Endometrial microvascular endothelial cells (primary cell): ENCODE results near the gene TAF8. TPM values are rescaled to one million over a fixed set of nuclear protein-coding genes. Genes with fewer than 3 reads are reported as not detected.

Source experiments
- in situ Hi-C: cut with HindIII; loops from 2 replicates; pipeline ENCODE4 v1.10.0; 2017; ENCODE audit warnings: low sequenced_read_pairs, low pct_unique_long_range_greater_than_20kb; ENCODE audit errors: inconsistent ontology term
- total RNA-seq: library from RNA; depleted of rRNA; stranded (reverse); fragments of >200 nt; gene quantifications from one replicate; pipeline ENCODE4 v1.2.3, GENCODE V29; 2015; ENCODE audit errors: inconsistent ontology term

Gene TAF8
- total RNA-seq, 1 donor from 2014 or later, result 34.9 TPM

DNA sequence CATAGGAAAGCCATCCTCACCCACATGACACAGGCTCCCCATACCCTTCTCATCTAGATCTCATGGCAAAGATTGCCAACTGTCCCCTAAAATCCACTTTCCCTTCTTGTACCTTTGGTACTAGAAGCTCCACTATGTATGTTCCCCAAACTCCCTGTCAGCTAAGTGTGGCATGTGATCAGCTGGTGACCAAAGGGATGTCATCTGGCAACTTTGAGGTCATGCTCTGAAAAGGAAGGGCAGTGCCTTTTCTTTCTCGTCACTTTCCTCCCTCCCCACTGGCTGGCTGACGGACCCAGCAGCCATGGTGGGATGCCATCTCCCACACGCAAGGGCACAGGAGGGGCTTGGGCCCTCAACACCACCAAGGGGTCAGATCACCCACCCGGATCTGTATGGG lies 23.8 kb upstream of the TAF8 start:
- in situ Hi-C loops, result loop anchor here (25.0 kb wide), 2 partner anchors 89 to 239 kb away; partner anchors contain the start of genes CCND3, FRS3, PRICKLE4 and TOMM6

DNA sequence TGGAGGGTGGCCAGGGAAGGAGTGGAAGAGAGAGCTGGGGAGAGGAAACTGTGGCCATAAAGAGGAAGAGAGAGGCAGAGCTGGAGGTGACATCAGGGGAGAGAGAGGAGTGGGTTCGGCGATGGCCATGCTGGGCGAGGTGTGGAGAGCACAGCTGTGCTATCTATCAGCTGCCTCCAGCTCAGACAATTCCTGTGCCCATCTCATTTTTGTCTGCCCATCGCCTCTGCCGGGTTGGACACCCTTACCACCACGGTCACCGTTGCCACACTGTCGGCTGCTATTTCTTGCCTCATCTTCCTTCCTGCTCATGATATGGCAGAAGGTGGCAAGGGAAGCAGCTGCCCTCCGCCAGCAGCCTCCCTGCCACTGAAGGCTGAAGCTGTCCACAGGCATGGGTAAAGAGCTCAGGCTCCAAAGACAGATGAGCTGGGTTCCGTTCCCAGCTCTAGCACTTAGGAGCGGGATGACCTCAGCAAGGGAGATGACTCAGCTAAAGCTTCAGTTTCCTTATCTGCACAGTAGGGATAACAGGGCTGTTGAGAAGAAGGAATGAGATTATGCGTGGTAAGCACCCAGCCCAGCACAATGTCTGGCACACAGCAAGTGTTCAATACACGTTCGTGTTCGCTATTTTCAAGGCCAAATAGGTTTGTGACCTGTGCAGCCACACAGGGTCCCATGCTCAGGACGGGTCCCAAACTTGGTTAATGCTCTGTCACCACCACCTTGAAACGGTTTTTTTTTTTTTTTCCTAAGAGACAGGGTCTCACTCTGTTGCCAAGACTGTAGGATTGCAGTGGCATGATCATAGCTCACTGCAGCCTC lies 21.9 kb upstream of the TAF8 start:
- in situ Hi-C loops, result loop anchor here (25.0 kb wide), 2 partner anchors 91 to 241 kb away; partner anchors contain the start of genes CCND3, FRS3, PRICKLE4 and TOMM6

DNA sequence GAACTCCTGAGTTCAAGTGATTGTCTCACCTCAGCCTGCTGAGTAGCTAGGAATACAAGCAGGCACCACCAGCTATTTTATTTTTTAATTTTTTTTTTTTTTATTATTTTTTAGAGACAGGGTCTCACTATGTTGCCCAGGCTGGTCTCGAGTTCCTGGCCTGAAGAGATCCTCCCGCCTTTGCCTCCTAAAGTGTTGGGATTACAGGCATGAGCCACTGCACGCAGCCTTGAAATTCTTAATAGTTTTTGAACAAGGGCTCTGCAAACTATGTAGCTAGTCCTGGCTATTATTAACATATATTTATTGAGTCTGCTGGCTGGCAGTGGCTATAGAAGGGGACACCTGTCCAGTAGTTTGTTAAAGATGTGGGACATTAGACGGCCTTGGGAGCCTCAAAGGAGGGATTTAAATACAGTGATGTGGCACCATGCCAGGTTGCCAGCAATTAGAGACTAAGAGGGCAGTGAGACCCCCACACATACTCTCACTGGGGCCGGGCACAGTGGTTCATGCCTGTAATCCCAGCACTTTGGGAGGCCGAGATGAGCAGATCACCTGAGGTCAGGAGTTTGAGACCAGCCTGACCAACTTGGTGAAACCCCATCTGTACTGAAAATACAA lies 21.1 kb upstream of the TAF8 start:
- in situ Hi-C loops, result loop anchor here (25.0 kb wide), 2 partner anchors 92 to 242 kb away; partner anchors contain the start of genes CCND3, FRS3, PRICKLE4 and TOMM6

DNA sequence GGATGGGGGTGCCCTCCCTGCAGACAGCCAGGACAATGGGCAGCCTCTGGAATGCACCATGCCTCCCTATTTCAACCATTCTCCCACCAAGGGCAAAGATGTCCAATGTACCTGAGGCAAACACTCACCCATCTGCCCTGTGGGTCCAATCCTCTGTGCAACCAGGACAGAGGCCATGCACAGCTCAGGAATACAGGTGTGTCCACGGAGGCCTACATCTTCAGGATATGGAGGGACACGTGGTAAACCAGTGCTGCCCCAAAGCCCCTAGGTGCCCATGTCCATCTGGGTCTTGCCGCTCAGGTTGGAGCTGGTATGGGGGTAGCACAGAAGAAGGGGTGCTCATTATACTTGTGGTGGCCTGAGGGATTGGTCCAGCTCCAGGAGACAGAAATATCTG lies 20.4 kb upstream of the TAF8 start:
- in situ Hi-C loops, result loop anchor here (25.0 kb wide), 2 partner anchors 93 to 243 kb away; partner anchors contain the start of genes CCND3, FRS3, PRICKLE4 and TOMM6

DNA sequence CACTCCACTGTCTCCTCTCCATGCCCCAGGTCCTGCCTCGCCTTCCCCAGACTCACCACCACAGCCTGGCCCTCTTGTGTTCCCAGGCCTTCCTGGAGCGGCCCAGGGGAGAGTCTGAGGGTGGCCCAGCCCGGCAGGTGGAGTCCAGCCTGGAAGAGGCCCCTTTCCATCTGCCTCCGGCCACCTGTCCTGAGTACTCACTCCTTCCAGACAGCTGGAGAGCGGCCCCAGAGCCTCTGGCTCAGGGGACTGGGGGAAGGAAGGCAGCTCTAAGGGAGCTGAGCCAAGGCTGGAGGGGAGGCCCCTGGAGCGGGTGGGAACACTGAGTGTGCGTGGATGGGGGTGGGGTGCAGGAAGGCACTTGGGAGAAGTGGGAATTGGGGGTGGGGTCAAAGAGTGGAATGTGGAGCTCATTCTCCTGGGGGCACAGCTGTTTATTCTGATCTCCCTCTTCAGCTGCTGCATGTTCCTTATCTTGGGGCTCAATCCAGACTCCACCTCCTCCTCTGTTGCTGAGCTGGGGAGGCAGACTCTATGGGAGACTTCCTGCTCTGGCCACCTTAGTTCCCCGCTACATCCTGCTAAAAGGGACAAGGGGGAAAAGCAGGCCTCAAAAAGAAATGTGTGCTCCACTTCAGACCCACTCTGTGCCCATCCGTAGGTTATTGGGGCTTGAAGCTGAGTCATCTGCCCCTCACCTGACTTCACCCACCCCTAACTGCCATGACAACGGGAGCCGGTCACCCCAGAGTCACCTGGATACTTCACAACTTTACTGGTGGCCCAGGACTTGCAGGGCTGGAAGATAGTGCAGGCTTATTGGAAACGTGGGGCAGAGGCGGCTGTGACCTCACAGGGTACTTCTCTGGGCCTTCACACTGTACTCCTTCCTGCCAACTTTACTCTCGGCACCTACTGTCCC lies 19.5 kb upstream of the TAF8 start:
- in situ Hi-C loops, result loop anchor here (25.0 kb wide), 2 partner anchors 94 to 244 kb away; partner anchors contain the start of genes CCND3, FRS3, PRICKLE4 and TOMM6

DNA sequence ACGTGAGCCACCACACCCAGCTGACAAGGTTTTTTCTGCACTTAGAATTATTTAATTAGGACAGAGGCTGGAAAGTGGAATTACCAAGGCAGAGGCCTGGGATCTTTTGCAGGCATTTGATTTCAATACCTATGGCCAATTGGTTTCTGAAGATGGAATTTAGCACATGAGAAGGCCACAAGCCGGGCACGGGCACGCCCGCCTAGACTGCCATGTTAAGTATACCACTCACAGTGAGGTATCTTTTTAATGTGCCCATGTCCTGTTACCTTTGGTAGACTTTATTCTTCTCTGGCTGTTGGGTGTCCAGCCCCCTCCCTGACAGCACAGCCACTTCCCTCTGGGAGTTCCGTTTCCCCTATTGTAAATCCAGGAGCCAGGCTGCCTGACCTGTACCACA lies 18.0 kb upstream of the TAF8 start:
- in situ Hi-C loops, result loop anchor here (25.0 kb wide), 2 partner anchors 95 to 245 kb away; partner anchors contain the start of genes CCND3, FRS3, PRICKLE4 and TOMM6

DNA sequence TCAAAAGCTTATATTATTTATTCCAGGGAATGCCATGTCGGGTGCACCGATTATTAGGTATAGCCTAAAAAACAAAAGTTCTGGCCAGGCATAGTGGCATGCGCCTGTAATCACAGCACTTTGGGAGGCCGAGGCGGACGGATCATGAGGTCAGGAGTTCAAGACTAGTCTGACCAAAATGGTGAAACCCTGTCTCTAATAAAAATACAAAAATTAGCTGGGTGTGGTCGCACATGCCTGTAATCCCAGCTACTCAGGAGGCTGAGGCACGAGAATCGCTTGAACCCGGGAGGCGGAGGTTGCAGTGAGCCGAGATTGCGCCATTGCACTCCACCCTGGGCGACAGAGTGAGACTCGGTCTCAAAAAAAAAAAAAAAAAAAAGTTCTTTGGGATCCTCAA lies 12.7 kb upstream of the TAF8 start:
- in situ Hi-C loops, result loop anchor here (25.0 kb wide), 2 partner anchors 100 to 250 kb away; partner anchors contain the start of genes CCND3, FRS3, PRICKLE4 and TOMM6

DNA sequence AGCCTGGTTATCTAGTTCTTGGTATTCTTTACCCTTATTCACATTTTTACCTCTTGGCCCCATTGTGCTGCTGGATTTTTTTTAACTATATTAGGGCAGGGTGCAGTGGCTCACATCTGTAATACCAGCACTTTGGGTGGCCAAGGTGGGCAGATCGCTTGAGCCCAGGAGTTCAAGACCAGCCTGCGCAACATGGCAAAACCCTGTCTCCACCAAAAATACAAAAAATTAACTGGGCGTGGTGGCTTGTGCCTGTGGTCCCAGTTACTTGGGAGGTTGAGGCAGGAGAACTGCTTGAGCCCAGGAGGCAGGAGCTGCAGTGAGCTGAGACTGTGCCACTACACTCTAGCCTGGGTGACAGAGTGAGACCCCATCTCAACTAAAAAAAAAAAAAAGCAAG lies 12.2 kb upstream of the TAF8 start:
- in situ Hi-C loops, result loop anchor here (25.0 kb wide), 2 partner anchors 101 to 251 kb away; partner anchors contain the start of genes CCND3, FRS3, PRICKLE4 and TOMM6

DNA sequence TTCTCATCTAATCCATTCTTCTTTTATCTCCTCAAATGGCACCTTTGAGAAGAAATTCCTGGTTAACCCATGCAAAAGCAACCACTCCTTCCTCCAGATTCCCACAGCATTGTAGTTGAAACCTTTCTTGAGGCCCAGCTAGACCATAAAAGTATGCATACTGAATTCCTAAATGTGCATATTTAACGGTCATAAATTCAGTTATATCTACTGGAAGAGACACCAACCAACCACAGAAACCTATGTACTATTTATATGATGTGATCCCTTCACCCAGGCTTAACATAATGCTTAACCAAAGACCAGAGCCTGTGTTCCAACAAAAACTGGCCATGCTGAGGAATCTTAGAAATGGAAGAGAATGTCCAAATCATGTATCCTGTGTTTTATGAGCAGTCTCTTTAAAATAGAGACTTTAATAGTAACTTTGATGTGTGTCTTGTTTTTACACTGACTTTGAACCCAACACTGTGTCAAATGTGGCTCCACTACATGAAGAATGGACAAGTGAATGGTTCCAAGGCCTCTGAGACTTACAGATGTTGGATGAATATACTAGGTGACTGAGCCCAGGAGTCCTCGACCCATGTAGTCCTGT lies 11.4 kb upstream of the TAF8 start:
- in situ Hi-C loops, result loop anchor here (25.0 kb wide), 2 partner anchors 102 to 252 kb away; partner anchors contain the start of genes CCND3, FRS3, PRICKLE4 and TOMM6

DNA sequence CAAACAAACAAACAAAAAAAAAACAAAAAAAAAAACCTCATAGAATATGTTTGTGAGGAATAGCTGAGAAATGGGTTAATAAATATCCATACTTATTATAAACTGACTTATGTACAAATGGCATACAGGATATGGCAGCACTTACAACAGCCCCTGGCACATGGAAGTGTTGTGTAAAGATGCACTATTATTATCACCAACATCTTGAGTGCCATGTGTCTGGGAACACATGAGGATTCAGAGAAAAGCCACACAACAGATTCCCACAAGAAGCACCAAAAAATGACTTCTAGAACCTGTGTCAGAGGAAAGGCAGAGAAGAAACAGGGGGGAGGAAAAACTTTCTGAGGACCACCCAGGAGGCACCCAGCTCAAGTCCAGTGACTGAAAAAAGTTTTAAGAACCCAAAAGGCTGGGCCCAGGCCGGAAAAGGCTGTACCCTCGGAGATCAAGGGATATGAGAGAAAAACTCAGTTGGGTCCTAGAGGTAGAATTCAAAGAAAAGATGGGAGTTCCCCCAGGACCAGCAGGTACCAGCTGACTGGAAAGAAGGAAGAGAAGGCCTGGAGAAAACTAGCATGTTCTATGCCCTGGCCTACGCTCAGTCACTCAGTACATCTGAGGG lies 9.4 kb upstream of the TAF8 start:
- in situ Hi-C loops, result loop anchor here (25.0 kb wide), 2 partner anchors 104 to 254 kb away; partner anchors contain the start of genes CCND3, FRS3, PRICKLE4 and TOMM6

DNA sequence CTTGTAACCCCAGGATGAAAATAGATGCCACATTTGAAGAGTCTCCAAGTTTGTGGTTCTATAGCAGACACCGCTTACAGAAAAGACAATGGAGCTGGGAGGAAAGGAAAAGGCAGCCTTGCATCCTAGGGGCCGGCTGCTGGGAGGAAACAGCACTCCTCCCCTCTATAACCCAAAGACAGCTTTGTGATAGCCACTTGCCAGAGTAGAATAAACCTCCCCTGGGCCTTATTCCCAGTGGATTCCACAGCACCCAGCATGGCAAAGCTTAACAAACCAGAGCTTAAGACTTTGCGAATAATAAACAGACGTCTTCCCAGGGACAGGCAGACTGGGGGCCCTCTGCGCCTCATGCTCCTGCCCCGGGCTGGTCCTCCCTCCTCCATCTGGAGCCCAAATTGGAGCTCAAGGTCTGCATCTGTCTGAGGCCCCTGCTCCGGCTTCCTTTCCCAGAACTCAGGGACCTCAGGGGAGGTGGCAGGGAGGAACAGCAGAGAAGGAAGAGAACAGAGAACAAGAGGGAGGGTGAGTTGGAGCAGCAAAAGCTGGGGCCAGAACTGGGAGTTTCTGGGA lies 8.8 kb upstream of the TAF8 start:
- in situ Hi-C loops, result loop anchor here (25.0 kb wide), 2 partner anchors 104 to 254 kb away; partner anchors contain the start of genes CCND3, FRS3, PRICKLE4 and TOMM6

DNA sequence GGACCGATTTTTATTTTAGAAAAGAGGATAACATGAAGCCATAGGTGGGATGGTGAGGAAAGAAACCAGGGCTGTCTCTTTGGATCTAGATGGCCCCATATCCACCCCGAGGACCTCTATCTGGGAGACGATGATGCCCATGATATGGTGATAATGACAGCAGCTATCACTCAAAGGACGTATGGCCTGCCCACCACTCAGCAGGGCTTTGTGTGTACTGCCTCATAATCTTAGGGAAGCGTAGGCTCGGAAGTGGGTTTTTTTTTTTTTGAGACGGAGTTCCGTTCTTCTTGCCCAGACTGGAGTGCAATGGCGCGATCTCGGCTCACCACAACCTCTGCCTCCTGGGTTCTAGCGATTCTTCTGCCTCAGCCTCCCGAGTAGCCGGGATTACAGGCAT lies 8.2 kb upstream of the TAF8 start:
- in situ Hi-C loops, result loop anchor here (25.0 kb wide), 2 partner anchors 105 to 255 kb away; partner anchors contain the start of genes CCND3, FRS3, PRICKLE4 and TOMM6

DNA sequence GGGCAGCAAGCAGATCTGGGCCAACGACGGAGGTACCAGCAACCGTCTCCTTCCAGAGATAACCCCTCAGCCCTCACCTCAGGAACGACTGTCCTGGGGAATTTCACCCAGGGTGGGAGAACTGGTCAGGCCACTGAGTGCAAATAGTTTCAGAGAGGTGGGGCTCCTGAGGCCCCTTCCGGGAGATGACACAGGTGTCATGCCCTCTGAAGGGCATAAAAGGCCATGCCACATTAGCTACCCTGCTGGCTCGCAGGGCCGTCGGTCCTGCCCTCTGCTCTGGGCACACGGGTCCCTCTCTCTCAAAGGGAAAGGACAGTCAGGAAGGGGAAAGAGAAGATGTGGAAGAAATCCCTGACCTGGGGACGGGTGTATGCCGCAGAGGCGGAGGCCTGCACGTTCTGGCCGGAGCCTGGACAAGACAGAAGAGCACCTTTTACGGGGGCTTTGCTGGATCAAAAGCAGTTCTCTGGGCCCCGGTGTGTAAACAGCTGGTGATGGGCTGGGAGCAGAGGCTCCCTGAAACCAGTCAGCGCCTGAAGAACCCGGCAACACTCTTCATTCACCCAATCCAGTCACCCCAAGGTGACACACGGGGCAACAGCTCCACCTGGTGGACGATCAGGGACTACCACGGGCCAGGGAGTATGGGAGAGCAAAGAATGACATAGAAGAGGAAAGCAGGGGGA lies 6.4 kb upstream of the TAF8 start:
- in situ Hi-C loops, result loop anchor here (25.0 kb wide), 2 partner anchors 107 to 257 kb away; partner anchors contain the start of genes CCND3, FRS3, PRICKLE4 and TOMM6

DNA sequence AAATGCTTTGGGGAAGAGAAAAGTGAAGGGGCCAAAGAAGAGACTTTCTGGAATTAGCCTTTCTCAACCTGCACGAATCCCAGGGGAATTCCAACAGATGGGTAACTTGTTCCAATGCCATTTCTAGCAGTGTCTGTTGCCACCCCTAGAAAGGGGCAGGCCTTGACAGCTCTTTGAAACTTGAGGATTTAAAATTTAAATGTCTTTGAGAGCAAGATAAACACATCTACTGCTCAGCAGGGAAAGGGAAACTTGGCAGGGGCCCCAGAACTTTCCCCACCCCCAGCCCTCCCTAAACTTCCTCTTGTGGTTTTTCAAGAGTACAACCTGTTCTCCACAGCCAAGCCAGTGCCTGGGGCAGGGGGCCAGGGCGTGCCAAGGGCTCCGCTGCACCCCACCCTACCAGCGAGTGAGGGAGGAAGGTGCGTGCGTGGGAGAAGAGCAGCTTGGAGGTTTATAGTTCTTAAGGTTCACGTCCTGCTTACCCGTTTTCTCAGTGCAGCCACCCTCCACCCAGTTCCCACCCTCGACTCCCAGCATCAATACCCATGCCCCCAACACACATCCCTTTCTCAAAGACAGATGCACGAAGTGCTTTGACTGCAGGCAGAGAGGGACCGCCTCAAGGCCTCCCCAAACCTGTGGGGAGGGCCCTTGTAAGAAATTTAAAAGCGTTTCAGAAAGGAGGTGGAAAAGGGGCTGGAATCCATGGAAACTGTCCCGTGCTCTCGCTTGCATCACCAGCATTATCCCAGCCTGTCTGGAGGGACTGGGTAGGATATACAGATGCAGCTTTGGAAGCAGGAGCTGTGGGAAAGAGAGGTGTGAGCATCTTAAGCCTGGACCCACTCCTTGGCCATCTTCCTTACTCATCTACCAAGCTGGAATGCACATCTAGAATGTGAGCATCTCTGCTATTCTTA lies 4.5 kb upstream of the TAF8 start:
- in situ Hi-C loops, result loop anchor here (25.0 kb wide), 2 partner anchors 108 to 258 kb away; partner anchors contain the start of genes CCND3, FRS3, PRICKLE4 and TOMM6
